GM23338 (cell line): ENCODE results near the gene DHX34. TPM values are rescaled to one million over a fixed set of nuclear protein-coding genes. Genes with fewer than 3 reads are reported as not detected.

Source experiments
- ATAC-seq: fragments of 200-7000 bp; cut with Tn5 transposase; 3 replicates; pipeline ENCODE4 v1.9.1; 2020
- DNase-seq: peaks from one replicate; pipeline ENCODE4 v3.0.0-alpha.2; 2015; ENCODE audit warnings: low spot score
- H2AFZ ChIP-seq: fragments of 200-600 bp; sonication (generic); 2 replicates; pipeline ENCODE4 v1.8.0; 2016; ENCODE audit warnings: antibody characterized with exemption, mild to moderate bottlenecking, moderate library complexity
- H3F3A ChIP-seq: fragments of 200-600 bp; sonication (generic); replicated peaks from 2 replicates; pipeline ENCODE4 v1.8.0; 2017; ENCODE audit warnings: antibody characterized with exemption, mixed run types, low read depth
- H3K27ac ChIP-seq: fragments of 200-600 bp; sonication (generic); 2 replicates; pipeline ENCODE4 v1.6.1; 2016; ENCODE audit warnings: low read depth
- H3K27me3 ChIP-seq: fragments of 200-600 bp; sonication (generic); 2 replicates; pipeline ENCODE4 v1.8.0; 2016; ENCODE audit warnings: mild to moderate bottlenecking, mixed run types, moderate library complexity; ENCODE audit not compliant: insufficient read depth
- H3K36me3 ChIP-seq: fragments of 200-600 bp; sonication (generic); 2 replicates; pipeline ENCODE4 v1.8.0; 2016; ENCODE audit warnings: mild to moderate bottlenecking; ENCODE audit not compliant: insufficient read depth
- H3K4me1 ChIP-seq: fragments of 200-600 bp; sonication (generic); 2 replicates; pipeline ENCODE4 v1.8.0; 2016; ENCODE audit warnings: mild to moderate bottlenecking, moderate library complexity; ENCODE audit not compliant: insufficient read depth
- H3K4me2 ChIP-seq: fragments of 200-600 bp; sonication (generic); 2 replicates; pipeline ENCODE4 v1.7.1; 2017; ENCODE audit warnings: mixed run types
- H3K4me3 ChIP-seq: fragments of 200-600 bp; sonication (generic); 2 replicates; pipeline ENCODE4 v1.6.1; 2016; ENCODE audit warnings: mixed run types
- H3K79me2 ChIP-seq: fragments of 200-600 bp; sonication (generic); replicated peaks from 2 replicates; pipeline ENCODE4 v1.8.0; 2017; ENCODE audit warnings: mild to moderate bottlenecking; ENCODE audit not compliant: insufficient read depth
- H3K9me2 ChIP-seq: fragments of 200-600 bp; sonication (generic); 2 replicates; pipeline ENCODE4 v1.8.0; 2017; ENCODE audit not compliant: insufficient read depth
- H4K20me1 ChIP-seq: fragments of 200-600 bp; sonication (generic); replicated peaks from 2 replicates; pipeline ENCODE4 v1.8.0; 2017; ENCODE audit warnings: mild to moderate bottlenecking; ENCODE audit not compliant: insufficient read depth
- H3K27ac Mint-ChIP-seq: 2 replicates; pipeline ENCODE4 v1.8.0; 2020; ENCODE audit warnings: inconsistent platforms, mild to moderate bottlenecking, moderate library complexity, mixed read lengths
- H3K27me3 Mint-ChIP-seq: 3 replicates; pipeline ENCODE4 v1.8.0; 2022; ENCODE audit warnings: low read depth, mild to moderate bottlenecking, moderate library complexity, mixed read lengths, inconsistent platforms; ENCODE audit not compliant: insufficient read depth, poor library complexity
- H3K36me3 Mint-ChIP-seq: 3 replicates; pipeline ENCODE4 v1.8.0; 2021; ENCODE audit warnings: low read depth, mild to moderate bottlenecking, inconsistent platforms, moderate library complexity, mixed read lengths
- H3K4me1 Mint-ChIP-seq: 3 replicates; pipeline ENCODE4 v1.8.0; 2020; ENCODE audit warnings: mild to moderate bottlenecking, inconsistent platforms, mixed read lengths
- H3K4me3 Mint-ChIP-seq: 3 replicates; pipeline ENCODE4 v1.8.0; 2021; ENCODE audit warnings: moderate library complexity, mild to moderate bottlenecking, inconsistent platforms, mixed read lengths
- H3K9me3 Mint-ChIP-seq: 3 replicates; pipeline ENCODE4 v1.8.0; 2020; ENCODE audit warnings: moderate library complexity, mild to moderate bottlenecking, inconsistent platforms, mixed read lengths
- CTCF ChIP-seq, 2 experiments: fragments of 200-600 bp in 1 of 2; sonication (generic) in 1 of 2; conservative IDR thresholded peaks; 2 replicates each; pipeline versions ENCODE4 v1.5.1 to v1.6.1; 2016 to 2017; ENCODE audit warnings: antibody characterized with exemption in 2 of 2, low read depth in 2 of 2, mild to moderate bottlenecking in 2 of 2, moderate library complexity in 1 of 2
- EZH2 ChIP-seq: fragments of 200-600 bp; sonication (generic); IDR thresholded peaks from one replicate; pipeline ENCODE4 v1.8.0; 2017; ENCODE audit warnings: antibody characterized with exemption, mild to moderate bottlenecking, low read depth; ENCODE audit not compliant: unreplicated experiment
- EZH2phosphoT487 ChIP-seq: fragments of 200-600 bp; sonication (generic); IDR thresholded peaks from one replicate; pipeline ENCODE4 v1.8.1; 2018; ENCODE audit warnings: antibody characterized with exemption; ENCODE audit not compliant: unreplicated experiment
- JUNB ChIP-seq: IDR thresholded peaks from one replicate; pipeline ENCODE4 v1.6.1; 2016; ENCODE audit warnings: antibody characterized with exemption; ENCODE audit not compliant: unreplicated experiment
- NANOG ChIP-seq: IDR thresholded peaks from 2 replicates; pipeline ENCODE4 v1.6.1; 2016; ENCODE audit warnings: antibody characterized with exemption, borderline replicate concordance
- POLR2AphosphoS5 ChIP-seq: IDR thresholded peaks from 2 replicates; pipeline ENCODE4 v1.6.1; 2016; ENCODE audit warnings: antibody characterized with exemption, low read depth
- REST ChIP-seq: IDR thresholded peaks from one replicate; pipeline ENCODE4 v1.6.1; 2018; ENCODE audit warnings: antibody characterized with exemption; ENCODE audit not compliant: unreplicated experiment
- STAT1 ChIP-seq: IDR thresholded peaks from one replicate; pipeline ENCODE4 v1.6.1; 2016; ENCODE audit warnings: antibody characterized with exemption; ENCODE audit not compliant: unreplicated experiment
- ZNF114 ChIP-seq: fragments of 250-450 bp; sonication (Bioruptor Pico); IDR thresholded peaks from 2 replicates; pipeline ENCODE4 v1.5.0; 2020; ENCODE audit warnings: mild to moderate bottlenecking, moderate library complexity
- ZNF331 ChIP-seq: fragments of 250-450 bp; sonication (Bioruptor Pico); IDR thresholded peaks from 2 replicates; pipeline ENCODE4 v1.5.0; 2020; ENCODE audit warnings: low read depth, mild to moderate bottlenecking, moderate library complexity
- polyA plus RNA-seq: library from polyadenylated mRNA; unstranded; fragments of >200 nt; fragmentation: Nextera tagmentation; extraction: Ambion mirVana; gene quantifications from 2 replicates; pipeline ENCODE4 v1.2.1, GENCODE V29; 2016
- total RNA-seq: library from RNA; depleted of rRNA; stranded (reverse); fragments of >200 nt; shearing (Covaris generic); gene quantifications from 2 replicates; pipeline ENCODE4 v1.2.3, GENCODE V29; 2014

Gene DHX34
- total and polyA plus RNA-seq, 2 experiments from 2014 or later, result 16.3 to 50.1 TPM

- peak; percentile 93 to 99 for TF ChIP-seq CTCF (conservative IDR thresholded peaks at IDR 0.05; ENCODE audit: low read depth in 2 of 2)
- TF ChIP-seq POLR2AphosphoS5, result no peak
- H3K4me1 ChIP-seq, result no peaks in the 10 kb centered on the region
- Mint-ChIP-seq H3K27ac (no peak overlapping the region), H3K9me3 (peaks cover 3% of the 10 kb centered on the region; the same call in 2 of the 3 replicates), H3K4me3 (peak overlapping the region; percentile 37; the same call in 2 of the 3 replicates), H3K36me3 (no peaks in the 10 kb centered on the region), H3K4me1 (peaks cover 3% of the 10 kb centered on the region), H3K27me3 (peaks cover 5% of the 10 kb centered on the region)
- ATAC-seq (peak; percentile 88), DNase-seq (peak; percentile 91)
- no peak overlapping the region for H2AFZ ChIP-seq
- H3K4me2 ChIP-seq, result peak overlapping the region; percentile 35; the same call in 1 of the 2 replicates
- H3K79me2 ChIP-seq, result no peaks in the 10 kb centered on the region
- no peaks in the 10 kb centered on the region for H3F3A ChIP-seq
- no peak overlapping the region for H3K27ac ChIP-seq
- H3K4me3 ChIP-seq, result no peak overlapping the region
- H4K20me1 ChIP-seq, result no peaks in the 10 kb centered on the region
- no peaks in the 10 kb centered on the region for H3K27me3 ChIP-seq
- H3K9me2 ChIP-seq, result no peaks in the 10 kb centered on the region
- H3K36me3 ChIP-seq, result no peaks in the 10 kb centered on the region
Observed at GRCh38 chr19:47305309-47305751, 43.8 kb upstream of the DHX34 start.

- H3K27ac ChIP-seq, result no peak overlapping the region
- no peaks in the 10 kb centered on the region for H3K36me3 ChIP-seq
- no peaks in the 10 kb centered on the region for H3K36me3 Mint-ChIP-seq
- H3K4me2 ChIP-seq, result no peak overlapping the region
- H3K27me3 ChIP-seq, result no peaks in the 10 kb centered on the region
- H3K4me3 Mint-ChIP-seq, result no peak overlapping the region
- peaks cover 3% of the 10 kb centered on the region; the same call in 2 of the 3 replicates for H3K9me3 Mint-ChIP-seq
- no peaks in the 10 kb centered on the region for H3F3A ChIP-seq
- DNase-seq, result no peak
- no peak overlapping the region for H2AFZ ChIP-seq
- H3K27ac Mint-ChIP-seq, result no peak overlapping the region
- no peaks in the 10 kb centered on the region for H3K79me2 ChIP-seq
- no peak overlapping the region for H3K4me3 ChIP-seq
- peaks cover 2% of the 10 kb centered on the region; the same call in 2 of the 3 replicates for H3K4me1 Mint-ChIP-seq
- peaks cover 5% of the 10 kb centered on the region for H3K27me3 Mint-ChIP-seq
- no peak for ATAC-seq
- H3K9me2 ChIP-seq, result no peaks in the 10 kb centered on the region
- no peaks in the 10 kb centered on the region for H4K20me1 ChIP-seq
- no peaks in the 10 kb centered on the region for H3K4me1 ChIP-seq
- no peak for TF ChIP-seq STAT1
- TF ChIP-seq EZH2, result no peak
- no peak for TF ChIP-seq JUNB
- no peak for TF ChIP-seq ZNF331
- no peak for TF ChIP-seq ZNF114 (CRISPR knock-in tag)
- TF ChIP-seq EZH2phosphoT487, result no peak
- no peak for TF ChIP-seq CTCF (conservative IDR thresholded peaks at IDR 0.05; ENCODE audit: low read depth in 2 of 2)
- TF ChIP-seq POLR2AphosphoS5, result no peak
- no peak for TF ChIP-seq REST
- TF ChIP-seq NANOG, result no peak
Observed at GRCh38 chr19:47306303-47306702, 42.8 kb upstream of the DHX34 start.
